Naive thymus-derived CD4-positive, alpha-beta T cell (primary cell): ENCODE measurements around the gene SMYD3. TPM values are rescaled to one million over a fixed set of nuclear protein-coding genes. Genes with fewer than 3 reads are reported as not detected.
"Not testable (repeated sequence)": the region's sequence is repeated elsewhere in the genome, so short reads cannot be mapped to it uniquely, and the experiment has no call there.

Experiments
- ATAC-seq: fragments of 150-1000 bp; cut with Tn5 transposase; 2 replicates; pipeline ENCODE4 v1.10.0; 2021; ENCODE audit warnings: mild to moderate bottlenecking, moderate library complexity
- CTCF ChIA-PET: fragments of 350-600 bp; sonication (Branson Sonifier 250); formaldehyde crosslinking; loops from one replicate; lab custom pipeline; 2021; ENCODE audit warnings: antibody characterized with exemption; lab: Charles Lee
- POLR2A ChIA-PET: fragments of 350-600 bp; sonication (Branson Sonifier 250); formaldehyde crosslinking; loops from one replicate; lab custom pipeline; 2021; ENCODE audit warnings: antibody characterized with exemption, inconsistent platforms; lab: Charles Lee
- DNase-seq, 9 donors: peaks; one replicate each; pipeline versions ENCODE4 v3.0.0 to v3.0.0-alpha.2; 2020 to 2022; ENCODE audit warnings: mixed read lengths in 1 of 9
- H3K27ac ChIP-seq: one replicate; pipeline ENCODE4 v1.7.0; 2013; ENCODE audit warnings: mild to moderate bottlenecking, low read depth, low read length, moderate library complexity
- H3K27me3 ChIP-seq, 2 donors: one replicate each; pipeline ENCODE4 v1.7.0; 2013; ENCODE audit warnings: low read length in 2 of 2, mild to moderate bottlenecking in 2 of 2, moderate library complexity in 2 of 2; ENCODE audit not compliant: control insufficient read depth in 2 of 2, insufficient read depth in 2 of 2
- H3K36me3 ChIP-seq, 3 experiments: 1 replicate in 2 of 3; 2 replicates in 1 of 3; pipeline ENCODE4 v1.7.0; 2013; ENCODE audit warnings: low read length in 3 of 3, mild to moderate bottlenecking in 3 of 3, moderate library complexity in 1 of 3; ENCODE audit not compliant: insufficient read depth in 3 of 3, control insufficient read depth in 2 of 3
- H3K4me1 ChIP-seq, 2 donors: one replicate each; pipeline ENCODE4 v1.7.0; 2013; ENCODE audit warnings: low read length in 2 of 2, mild to moderate bottlenecking in 2 of 2, moderate library complexity in 1 of 2; ENCODE audit not compliant: control insufficient read depth in 2 of 2, insufficient read depth in 2 of 2
- H3K4me3 ChIP-seq: 2 replicates; pipeline ENCODE4 v1.7.0; 2013; ENCODE audit warnings: mild to moderate bottlenecking, low read length
- H3K9me3 ChIP-seq, 3 experiments: 1 replicate in 2 of 3; 2 replicates in 1 of 3; pipeline ENCODE4 v1.7.0; 2013; ENCODE audit warnings: low read length in 3 of 3; ENCODE audit not compliant: control insufficient read depth in 2 of 3
- H3K27ac Mint-ChIP-seq, 9 donors: one replicate each; pipeline ENCODE4 v1.8.0; 2020 to 2022; ENCODE audit warnings: mixed read lengths in 9 of 9, mild to moderate bottlenecking in 8 of 9, moderate library complexity in 5 of 9, inconsistent platforms in 2 of 9
- H3K27me3 Mint-ChIP-seq, 5 donors: one replicate each; pipeline ENCODE4 v1.8.0; 2021 to 2022; ENCODE audit warnings: mixed read lengths in 5 of 5, mild to moderate bottlenecking in 1 of 5
- H3K36me3 Mint-ChIP-seq, 5 donors: one replicate each; pipeline ENCODE4 v1.8.0; 2020 to 2022; ENCODE audit warnings: mixed read lengths in 5 of 5, mild to moderate bottlenecking in 3 of 5, inconsistent platforms in 1 of 5
- H3K4me1 Mint-ChIP-seq, 7 donors: one replicate each; pipeline ENCODE4 v1.8.0; 2020 to 2022; ENCODE audit warnings: mixed read lengths in 7 of 7, mild to moderate bottlenecking in 3 of 7, inconsistent platforms in 1 of 7
- H3K4me3 Mint-ChIP-seq, 10 donors: one replicate each; pipeline ENCODE4 v1.8.0; 2020 to 2022; ENCODE audit warnings: mild to moderate bottlenecking in 10 of 10, mixed read lengths in 10 of 10, moderate library complexity in 6 of 10, inconsistent platforms in 2 of 10
- H3K9me3 Mint-ChIP-seq, 11 donors: one replicate each; pipeline ENCODE4 v1.8.0; 2020 to 2022; ENCODE audit warnings: mixed read lengths in 11 of 11, mild to moderate bottlenecking in 4 of 11, inconsistent platforms in 1 of 11, moderate library complexity in 1 of 11
- intact Hi-C, 2 donors: fragments of 100-400 bp; cut with micrococcal nuclease; formaldehyde crosslinking; loops; one replicate each; pipeline ENCODE4 v1.15.1; 2023
- polyA plus RNA-seq, 2 donors: library from polyadenylated mRNA; unstranded; fragments of 300-500 nt; fragmentation: Illumina TruSeq; gene quantifications; one replicate each; pipeline ENCODE4 v1.2.3, GENCODE V29; 2021
- total RNA-seq, 6 experiments: library from RNA in 5 of 6; stranded (reverse) in 5 of 6; gene quantifications; 1 replicate in 5 of 6; 2 replicates in 1 of 6; pipeline ENCODE4 v1.2.3 and lab custom pipeline; 2021 to 2026

The SMYD3 gene
- total and polyA plus RNA-seq, 7 experiments from 2014 or later, result 19.5 to 28.6 (median 24.4) TPM

DNA sequence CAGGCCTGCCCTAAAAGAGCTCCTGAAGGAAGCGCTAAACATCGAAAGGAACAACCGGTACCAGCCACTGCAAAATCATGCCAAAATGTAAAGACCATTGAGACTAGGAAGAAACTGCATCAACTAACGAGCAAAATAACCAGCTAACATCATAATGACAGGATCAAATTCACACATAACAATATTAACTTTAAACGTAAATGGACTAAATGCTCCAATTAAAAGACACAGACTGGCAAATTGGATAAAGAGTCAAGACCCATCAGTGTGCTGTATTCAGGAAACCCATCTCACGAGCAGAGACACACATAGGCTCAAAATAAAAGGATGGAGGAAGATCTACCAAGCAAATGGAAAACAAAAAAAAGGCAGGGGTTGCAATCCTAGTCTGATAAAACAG lies 688.7 kb downstream of the SMYD3 start:
- H3K4me1 Mint-ChIP-seq, H3K27ac Mint-ChIP-seq, H3K4me3 Mint-ChIP-seq, ATAC-seq, DNase-seq, H3K4me3 ChIP-seq, H3K4me1 ChIP-seq, H3K27ac ChIP-seq, POLR2A ChIA-PET, H3K9me3 ChIP-seq, H3K27me3 Mint-ChIP-seq, CTCF ChIA-PET, H3K27me3 ChIP-seq, intact Hi-C loops, H3K36me3 ChIP-seq: not testable (repeated sequence)
- peaks cover 0 to 19% (median 10%) of the 10 kb centered on the region in 5 donors for H3K36me3 Mint-ChIP-seq
- peaks cover 3 to 10% (median 7%) of the 10 kb centered on the region in 11 donors for H3K9me3 Mint-ChIP-seq

- H3K36me3 ChIP-seq, H3K27me3 Mint-ChIP-seq, intact Hi-C loops, H3K4me3 Mint-ChIP-seq, H3K9me3 Mint-ChIP-seq, H3K4me1 Mint-ChIP-seq, H3K27ac Mint-ChIP-seq, H3K4me1 ChIP-seq, H3K36me3 Mint-ChIP-seq, DNase-seq, CTCF ChIA-PET, H3K27me3 ChIP-seq, H3K27ac ChIP-seq, H3K9me3 ChIP-seq, H3K4me3 ChIP-seq, POLR2A ChIA-PET, ATAC-seq: not testable (repeated sequence)
Measured at GRCh38 chr1:245816496-245816895, 690.6 kb downstream of the SMYD3 start.

GRCh38 chr1:245814651-245815050 lies 692.4 kb downstream of the SMYD3 start:
- intact Hi-C loops, result no loop called here
- peak overlapping the region in 1 of 9 donors; percentile 76 for H3K27ac Mint-ChIP-seq
- no peak overlapping the region for H3K4me3 Mint-ChIP-seq
- no peaks in the 10 kb centered on the region for H3K36me3 ChIP-seq
- no peaks in the 10 kb centered on the region for H3K4me1 Mint-ChIP-seq
- H3K9me3 ChIP-seq, result no peaks in the 10 kb centered on the region
- ChIA-PET POLR2A (no interaction called here), CTCF (no interaction called here)
- H3K27me3 Mint-ChIP-seq, result no peaks in the 10 kb centered on the region
- DNase-seq (no peak), ATAC-seq (no peak)
- no peaks in the 10 kb centered on the region for H3K27me3 ChIP-seq
- H3K4me1 ChIP-seq, result no peaks in the 10 kb centered on the region
- H3K9me3 Mint-ChIP-seq, result peaks cover 0 to 1% (median 0%) of the 10 kb centered on the region in 11 donors
- H3K4me3 ChIP-seq, result no peak overlapping the region
- H3K36me3 Mint-ChIP-seq, result peaks cover 0 to 9% (median 5%) of the 10 kb centered on the region in 5 donors
- H3K27ac ChIP-seq, result no peak overlapping the region

DNA sequence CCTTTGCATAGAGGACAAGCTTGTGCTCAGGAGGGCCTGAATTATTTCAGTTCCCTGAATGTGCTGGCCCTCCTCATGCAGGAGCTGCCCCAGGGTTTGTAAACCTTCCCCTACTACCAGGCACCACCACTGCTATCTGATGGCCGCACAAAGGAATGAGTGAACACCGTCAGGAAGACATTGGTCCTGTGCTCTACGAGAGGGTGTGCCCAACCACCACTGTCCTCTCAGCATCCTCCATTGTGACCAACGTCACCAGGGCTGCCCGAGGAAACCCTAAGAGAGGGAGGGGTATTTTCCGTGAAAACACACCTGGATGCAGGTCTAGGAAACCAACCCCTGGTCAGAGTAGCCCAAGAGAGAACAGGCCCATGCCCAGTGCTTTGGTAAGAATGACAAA lies 694.8 kb downstream of the SMYD3 start:
- ATAC-seq, result no peak
- intact Hi-C loops, result no loop called here
- Mint-ChIP-seq H3K4me1 (peaks cover 0 to 12% (median 6%) of the 10 kb centered on the region in 7 donors), H3K36me3 (peaks cover 0 to 18% (median 5%) of the 10 kb centered on the region in 5 donors), H3K9me3 (no peaks in the 10 kb centered on the region), H3K4me3 (no peak overlapping the region), H3K27me3 (no peaks in the 10 kb centered on the region), H3K27ac (no peak overlapping the region)
- H3K4me3 ChIP-seq, result no peak overlapping the region
- DNase-seq, result no peak
- no peaks in the 10 kb centered on the region for H3K36me3 ChIP-seq
- ChIA-PET CTCF (no interaction called here), POLR2A (no interaction called here)
- no peaks in the 10 kb centered on the region for H3K9me3 ChIP-seq
- H3K27ac ChIP-seq, result no peak overlapping the region
- peaks cover 0 to 2% of the 10 kb centered on the region in 2 donors for H3K4me1 ChIP-seq
- no peaks in the 10 kb centered on the region for H3K27me3 ChIP-seq

GRCh38 chr1:245810789-245811337 lies 696.2 kb downstream of the SMYD3 start:
- ChIA-PET CTCF (no interaction called here), POLR2A (no interaction called here)
- DNase-seq, result no peak
- H3K4me3 Mint-ChIP-seq, result no peak overlapping the region
- no peaks in the 10 kb centered on the region for H3K36me3 ChIP-seq
- H3K9me3 ChIP-seq, result no peaks in the 10 kb centered on the region
- no peak overlapping the region for H3K27ac ChIP-seq
- H3K27me3 ChIP-seq, result no peaks in the 10 kb centered on the region
- no peak for ATAC-seq
- peaks cover 0 to 18% (median 5%) of the 10 kb centered on the region in 5 donors for H3K36me3 Mint-ChIP-seq
- no peak overlapping the region for H3K27ac Mint-ChIP-seq
- H3K27me3 Mint-ChIP-seq, result no peaks in the 10 kb centered on the region
- no peaks in the 10 kb centered on the region for H3K9me3 Mint-ChIP-seq
- intact Hi-C loops, result no loop called here
- H3K4me1 Mint-ChIP-seq, result peaks cover 0 to 15% (median 6%) of the 10 kb centered on the region in 7 donors
- H3K4me1 ChIP-seq, result peaks cover 0 to 5% of the 10 kb centered on the region in 2 donors
- no peak overlapping the region for H3K4me3 ChIP-seq

DNA sequence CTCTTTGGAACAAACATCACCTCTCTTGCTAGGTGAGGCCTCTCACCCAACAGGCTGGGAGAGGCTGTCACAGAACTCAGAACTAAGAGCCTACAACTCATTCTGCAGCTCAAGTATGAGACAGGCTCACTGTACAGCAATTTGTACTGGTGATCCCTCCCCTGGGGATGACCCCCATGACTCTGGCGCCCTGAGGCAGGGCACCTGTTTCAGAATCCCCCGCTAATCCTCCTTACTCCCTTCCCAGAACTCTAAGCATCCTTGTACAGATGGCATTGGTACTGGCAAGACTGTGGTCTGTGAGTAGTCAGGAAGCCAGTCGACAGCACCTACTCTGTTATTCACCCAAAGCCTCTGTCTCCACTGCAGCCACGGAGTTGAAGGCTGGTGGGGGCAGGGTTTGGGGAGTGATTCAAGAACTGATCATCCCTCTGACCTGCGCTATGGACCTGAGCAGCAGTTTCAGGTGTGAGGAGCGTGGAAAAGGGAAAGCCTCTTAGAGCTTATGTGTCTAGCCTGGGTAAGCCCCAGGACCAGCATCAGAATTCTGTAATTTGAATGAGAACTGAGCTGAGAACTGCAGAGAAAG lies 696.8 kb downstream of the SMYD3 start:
- no peaks in the 10 kb centered on the region for H3K36me3 ChIP-seq
- ATAC-seq (no peak), DNase-seq (no peak)
- peaks cover 0 to 15% (median 6%) of the 10 kb centered on the region in 7 donors for H3K4me1 Mint-ChIP-seq
- intact Hi-C loops, result no loop called here
- H3K4me1 ChIP-seq, result peaks cover 0 to 5% of the 10 kb centered on the region in 2 donors
- no peaks in the 10 kb centered on the region for H3K9me3 ChIP-seq
- H3K27me3 Mint-ChIP-seq, result no peaks in the 10 kb centered on the region
- H3K27ac ChIP-seq, result no peak overlapping the region
- H3K4me3 Mint-ChIP-seq, result no peak overlapping the region
- peaks cover 0 to 18% (median 5%) of the 10 kb centered on the region in 5 donors for H3K36me3 Mint-ChIP-seq
- H3K27ac Mint-ChIP-seq, result no peak overlapping the region
- POLR2A ChIA-PET, result no interaction called here
- H3K27me3 ChIP-seq, result no peaks in the 10 kb centered on the region
- H3K4me3 ChIP-seq, result no peak overlapping the region
- no peaks in the 10 kb centered on the region for H3K9me3 Mint-ChIP-seq
- CTCF ChIA-PET, result no interaction called here

- POLR2A ChIA-PET, result no interaction called here
- H3K4me3 Mint-ChIP-seq, result no peak overlapping the region
- H3K27ac Mint-ChIP-seq, result peak overlapping the region in 1 of 9 donors; percentile 4
- ATAC-seq (no peak), DNase-seq (no peak)
- H3K4me1 ChIP-seq, result peaks cover 0 to 5% of the 10 kb centered on the region in 2 donors
- no peaks in the 10 kb centered on the region for H3K9me3 Mint-ChIP-seq
- no peaks in the 10 kb centered on the region for H3K36me3 ChIP-seq
- no peak overlapping the region for H3K4me3 ChIP-seq
- H3K36me3 Mint-ChIP-seq, result peaks cover 0 to 18% (median 0%) of the 10 kb centered on the region in 5 donors
- H3K27me3 Mint-ChIP-seq, result no peaks in the 10 kb centered on the region
- no peaks in the 10 kb centered on the region for H3K27me3 ChIP-seq
- no peaks in the 10 kb centered on the region for H3K9me3 ChIP-seq
- intact Hi-C loops, result no loop called here
- CTCF ChIA-PET, result no interaction called here
- peaks cover 0 to 15% (median 6%) of the 10 kb centered on the region in 7 donors for H3K4me1 Mint-ChIP-seq
- H3K27ac ChIP-seq, result no peak overlapping the region
Measured at GRCh38 chr1:245809361-245809760, 697.7 kb downstream of the SMYD3 start.
